OCI-LY7 (cell line): ENCODE measurements around the gene SRRM2. TPM values are rescaled to one million over a fixed set of nuclear protein-coding genes. Genes with fewer than 3 reads are reported as not detected.

ENCODE experiments used
- BruUV-seq: library from RNA; stranded (reverse); fragments of 400-500 nt; replicated peaks from 2 replicates; lab custom pipeline; 2021; lab: Mats Ljungman, UMichigan
- CTCF ChIA-PET: fragments of 300-600 bp; sonication (Branson Sonifier 250); formaldehyde crosslinking; loops from one replicate; lab custom pipeline; 2022; ENCODE audit warnings: antibody characterized with exemption; ENCODE audit not compliant: unreplicated experiment; lab: Charles Lee
- POLR2A ChIA-PET: fragments of 300-600 bp; sonication (Branson Sonifier 250); formaldehyde crosslinking; loops from one replicate; lab custom pipeline; 2022; ENCODE audit warnings: antibody characterized with exemption; lab: Charles Lee
- DNase-seq: peaks from one replicate; pipeline ENCODE4 v3.0.0-alpha.2; 2015; ENCODE audit warnings: low spot score
- H2AFZ ChIP-seq: fragments of 200-600 bp; sonication (generic), shearing (Covaris generic); 2 replicates; pipeline ENCODE4 v1.6.1; 2014; ENCODE audit warnings: mild to moderate bottlenecking, antibody characterized with exemption, low read length, moderate library complexity
- H3K27ac ChIP-seq: fragments of 200-600 bp; sonication (generic); 2 replicates; pipeline ENCODE4 v1.5.1; 2014; ENCODE audit warnings: mixed run types, low read depth, mild to moderate bottlenecking, moderate library complexity, low read length, inconsistent platforms; ENCODE audit not compliant: poor library complexity, severe bottlenecking
- H3K36me3 ChIP-seq: fragments of 200-600 bp; sonication (generic); 2 replicates; pipeline ENCODE4 v1.6.1; 2014; ENCODE audit warnings: mild to moderate bottlenecking, antibody characterized with exemption, low read length, moderate library complexity, mixed read lengths; ENCODE audit not compliant: insufficient read depth
- H3K4me1 ChIP-seq: fragments of 200-600 bp; sonication (generic); 2 replicates; pipeline ENCODE4 v1.5.1; 2014; ENCODE audit warnings: mild to moderate bottlenecking, low read length; ENCODE audit not compliant: insufficient read depth, poor library complexity, severe bottlenecking
- H3K4me2 ChIP-seq: fragments of 200-600 bp; sonication (generic); 2 replicates; pipeline ENCODE4 v1.6.1; 2014; ENCODE audit warnings: mild to moderate bottlenecking, low read length
- H3K4me3 ChIP-seq: fragments of 200-600 bp; sonication (generic); 2 replicates; pipeline ENCODE4 v1.5.1; 2014; ENCODE audit warnings: mild to moderate bottlenecking, low read depth, low read length; ENCODE audit not compliant: poor library complexity, severe bottlenecking
- H3K79me2 ChIP-seq: fragments of 200-600 bp; sonication (generic); 2 replicates; pipeline ENCODE4 v1.6.1; 2016; ENCODE audit warnings: low read depth, mild to moderate bottlenecking, low read length, moderate library complexity, mixed read lengths; ENCODE audit not compliant: insufficient read depth
- H3K9me2 ChIP-seq: fragments of 200-600 bp; sonication (generic); 2 replicates; pipeline ENCODE4 v1.6.1; 2016; ENCODE audit warnings: mild to moderate bottlenecking, low read length, mixed read lengths; ENCODE audit not compliant: insufficient read depth
- H3K9me3 ChIP-seq: fragments of 200-600 bp; sonication (generic); 2 replicates; pipeline ENCODE4 v1.6.1; 2014; ENCODE audit warnings: mild to moderate bottlenecking, mixed run types, low read length, mixed read lengths
- H4K20me1 ChIP-seq: fragments of 200-600 bp; sonication (generic); 2 replicates; pipeline ENCODE4 v1.6.1; 2014; ENCODE audit warnings: mild to moderate bottlenecking, antibody characterized with exemption, low read length, moderate library complexity, mixed read lengths; ENCODE audit not compliant: insufficient read depth
- EZH2phosphoT487 ChIP-seq: fragments of 200-600 bp; sonication (generic); IDR thresholded peaks from 2 replicates; pipeline ENCODE4 v1.6.1; 2018; ENCODE audit warnings: low read depth, borderline replicate concordance, mild to moderate bottlenecking, mixed run types, antibody characterized with exemption, low read length, moderate library complexity, mixed read lengths
- intact Hi-C: fragments of 100-400 bp; cut with micrococcal nuclease; formaldehyde crosslinking; loops from one replicate; pipeline ENCODE4 v1.10.0; 2022; ENCODE audit not compliant: unreplicated experiment
- total RNA-seq, 2 experiments: library from RNA; depleted of rRNA in 1 of 2; stranded (reverse); fragments of >200 nt in 1 of 2; shearing (Covaris generic) in 1 of 2; gene quantifications; 2 replicates each; pipeline ENCODE4 v1.2.3, GENCODE V29; 2014 to 2022
- TF ChIP-seq, protein P1 (sequence below): fragments of 200-600 bp; sonication (generic); conservative IDR thresholded peaks from 2 replicates; pipeline ENCODE4 v1.5.1; 2014; ENCODE audit warnings: mild to moderate bottlenecking, antibody characterized with exemption, low read length, moderate library complexity, mixed read lengths

Gene SRRM2
- total RNA-seq, 2 experiments from 2014 or later, result 208 to 819 TPM

GRCh38 chr16:2787961-2788360, 35.5 kb downstream of the SRRM2 start:
- no peak overlapping the region for H3K27ac ChIP-seq
- no peaks in the 10 kb centered on the region for H3K9me3 ChIP-seq
- no peaks in the 10 kb centered on the region for H3K4me1 ChIP-seq
- H2AFZ ChIP-seq, result no peak overlapping the region
- BruUV-seq, result no TSS peak
- no peak overlapping the region for H3K4me2 ChIP-seq
- no peaks in the 10 kb centered on the region for H3K79me2 ChIP-seq
- no peak for DNase-seq
- H4K20me1 ChIP-seq, result no peaks in the 10 kb centered on the region
- no peaks in the 10 kb centered on the region for H3K36me3 ChIP-seq
- ChIA-PET POLR2A (no interaction called here), CTCF (no interaction called here)
- TF ChIP-seq EZH2phosphoT487, result no peak
- TF ChIP-seq, protein P1, sequence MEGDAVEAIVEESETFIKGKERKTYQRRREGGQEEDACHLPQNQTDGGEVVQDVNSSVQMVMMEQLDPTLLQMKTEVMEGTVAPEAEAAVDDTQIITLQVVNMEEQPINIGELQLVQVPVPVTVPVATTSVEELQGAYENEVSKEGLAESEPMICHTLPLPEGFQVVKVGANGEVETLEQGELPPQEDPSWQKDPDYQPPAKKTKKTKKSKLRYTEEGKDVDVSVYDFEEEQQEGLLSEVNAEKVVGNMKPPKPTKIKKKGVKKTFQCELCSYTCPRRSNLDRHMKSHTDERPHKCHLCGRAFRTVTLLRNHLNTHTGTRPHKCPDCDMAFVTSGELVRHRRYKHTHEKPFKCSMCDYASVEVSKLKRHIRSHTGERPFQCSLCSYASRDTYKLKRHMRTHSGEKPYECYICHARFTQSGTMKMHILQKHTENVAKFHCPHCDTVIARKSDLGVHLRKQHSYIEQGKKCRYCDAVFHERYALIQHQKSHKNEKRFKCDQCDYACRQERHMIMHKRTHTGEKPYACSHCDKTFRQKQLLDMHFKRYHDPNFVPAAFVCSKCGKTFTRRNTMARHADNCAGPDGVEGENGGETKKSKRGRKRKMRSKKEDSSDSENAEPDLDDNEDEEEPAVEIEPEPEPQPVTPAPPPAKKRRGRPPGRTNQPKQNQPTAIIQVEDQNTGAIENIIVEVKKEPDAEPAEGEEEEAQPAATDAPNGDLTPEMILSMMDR, result no peak
- no peaks in the 10 kb centered on the region for H3K9me2 ChIP-seq
- intact Hi-C loops, result no loop called here
- no peak overlapping the region for H3K4me3 ChIP-seq

DNA sequence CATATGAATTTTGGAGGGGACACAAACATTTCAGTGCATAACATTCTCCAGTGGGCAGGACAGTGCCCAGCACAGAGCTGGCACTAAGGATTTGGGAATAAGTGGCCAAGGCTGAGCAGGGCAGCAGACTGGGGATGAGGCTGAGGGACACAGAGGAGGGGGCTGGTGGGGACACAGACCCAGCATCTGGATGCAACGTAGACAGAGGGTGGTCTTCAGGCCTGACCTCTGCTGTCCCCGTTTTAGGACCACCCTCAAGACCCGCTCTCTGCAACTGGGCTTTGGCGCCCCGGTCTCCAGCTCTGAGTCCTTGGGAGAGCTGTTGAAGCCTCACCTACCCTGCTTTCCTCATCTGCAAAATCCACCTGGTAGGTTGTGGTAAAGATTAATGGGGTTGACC, 38.2 kb downstream of the SRRM2 start:
- no peak overlapping the region for H3K4me2 ChIP-seq
- H3K4me3 ChIP-seq, result no peak overlapping the region
- POLR2A ChIA-PET, result interaction anchor here (0.6 kb wide), 1 partner anchor 1955 kb away, joined by 3 read pairs; no protein-coding TSS in a partner anchor
- no peak for TF ChIP-seq EZH2phosphoT487
- TF ChIP-seq, protein P1, result no peak
- CTCF ChIA-PET, result no interaction called here
- intact Hi-C loops, result loop anchor here (10.0 kb wide), 1 partner anchor 64 kb away; the partner anchor contains the start of gene PRSS22
- no peak for DNase-seq
- no peaks in the 10 kb centered on the region for H3K9me3 ChIP-seq
- no TSS peak for BruUV-seq
- H3K36me3 ChIP-seq, result no peaks in the 10 kb centered on the region
- H3K27ac ChIP-seq, result no peak overlapping the region
- no peak overlapping the region for H2AFZ ChIP-seq
- H3K9me2 ChIP-seq, result no peaks in the 10 kb centered on the region
- no peaks in the 10 kb centered on the region for H3K79me2 ChIP-seq
- no peaks in the 10 kb centered on the region for H3K4me1 ChIP-seq
- H4K20me1 ChIP-seq, result no peaks in the 10 kb centered on the region

DNA sequence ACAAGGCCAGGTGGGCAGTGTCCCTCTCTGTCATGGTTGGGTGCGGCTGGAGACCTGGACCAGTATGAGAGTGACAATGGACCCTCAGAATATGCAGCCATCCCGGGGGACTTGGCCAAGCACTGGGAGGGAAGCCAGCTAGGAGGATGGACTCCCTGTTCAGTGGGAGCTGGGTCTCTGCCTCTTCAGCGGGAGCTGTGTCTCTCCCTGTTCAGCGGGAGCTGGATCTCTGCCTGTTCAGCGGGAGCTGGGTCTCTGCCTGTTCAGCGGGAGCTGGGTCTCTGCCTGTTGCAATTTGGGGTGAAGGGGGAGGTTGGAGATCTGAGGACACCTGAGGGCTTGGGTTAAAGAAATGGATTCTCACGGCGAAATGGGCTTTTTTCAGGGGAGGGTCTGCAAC, 38.7 kb downstream of the SRRM2 start:
- CTCF ChIA-PET, result no interaction called here
- no peak overlapping the region for H3K4me2 ChIP-seq
- H3K27ac ChIP-seq, result no peak overlapping the region
- H3K79me2 ChIP-seq, result no peaks in the 10 kb centered on the region
- no peaks in the 10 kb centered on the region for H3K9me2 ChIP-seq
- no peak overlapping the region for H2AFZ ChIP-seq
- no peak for DNase-seq
- no peak overlapping the region for H3K4me3 ChIP-seq
- TF ChIP-seq EZH2phosphoT487, result no peak
- TF ChIP-seq, protein P1, result no peak
- POLR2A ChIA-PET, result no interaction called here
- H3K9me3 ChIP-seq, result no peaks in the 10 kb centered on the region
- no TSS peak for BruUV-seq
- H3K4me1 ChIP-seq, result no peaks in the 10 kb centered on the region
- intact Hi-C loops, result loop anchor here (10.0 kb wide), 1 partner anchor 64 kb away; the partner anchor contains the start of gene PRSS22
- H4K20me1 ChIP-seq, result no peaks in the 10 kb centered on the region
- no peaks in the 10 kb centered on the region for H3K36me3 ChIP-seq
